Common myeloid progenitor, CD34-positive (primary cell): ENCODE measurements around the gene LAYN.

Source experiments
- CTCF ChIA-PET: fragments of 350-600 bp; sonication (Branson Sonifier 250); formaldehyde crosslinking; loops from one replicate; lab custom pipeline; 2021; ENCODE audit warnings: antibody characterized with exemption; lab: Charles Lee
- POLR2A ChIA-PET: fragments of 350-600 bp; sonication (Branson Sonifier 250); formaldehyde crosslinking; loops from one replicate; lab custom pipeline; 2021; ENCODE audit warnings: antibody characterized with exemption; lab: Charles Lee
- DNase-seq, 3 donors: peaks; one replicate each; pipeline versions ENCODE4 v3.0.0 to v3.0.0-alpha.2; 2013
- H3K27ac ChIP-seq, 2 experiments: 1 replicate in 1 of 2; 2 replicates in 1 of 2; pipeline ENCODE4 v1.7.0; 2013; ENCODE audit warnings: inconsistent platforms in 2 of 2, low read length in 2 of 2, mild to moderate bottlenecking in 2 of 2, low read depth in 1 of 2, moderate library complexity in 1 of 2; ENCODE audit not compliant: severe bottlenecking in 2 of 2, insufficient read depth in 1 of 2, poor library complexity in 1 of 2
- H3K27me3 ChIP-seq, 5 experiments: replicated peaks in 2 of 5; 1 replicate in 3 of 5; 2 replicates in 2 of 5; pipeline versions ENCODE4 v1.6.1 to v1.7.0; 2013; ENCODE audit warnings: low read length in 4 of 5, mild to moderate bottlenecking in 2 of 5, moderate library complexity in 2 of 5, inconsistent platforms in 1 of 5; ENCODE audit not compliant: insufficient read depth in 5 of 5, control insufficient read depth in 4 of 5
- H3K36me3 ChIP-seq, 4 experiments: 1 replicate in 2 of 4; 2 replicates in 2 of 4; pipeline versions ENCODE4 v1.6.1 to v1.7.0; 2013; ENCODE audit warnings: low read length in 3 of 4, control low read depth in 1 of 4, mild to moderate bottlenecking in 1 of 4; ENCODE audit not compliant: control insufficient read depth in 4 of 4, insufficient read depth in 4 of 4
- H3K4me1 ChIP-seq, 4 experiments: 1 replicate in 3 of 4; 2 replicates in 1 of 4; pipeline versions ENCODE4 v1.6.1 to v1.7.1; 2013; ENCODE audit warnings: low read length in 3 of 4, mild to moderate bottlenecking in 3 of 4, control low read depth in 1 of 4, inconsistent platforms in 1 of 4, moderate library complexity in 1 of 4; ENCODE audit not compliant: control insufficient read depth in 4 of 4, insufficient read depth in 4 of 4; ENCODE audit errors: control extremely low read depth in 1 of 4
- H3K4me3 ChIP-seq, 7 experiments: 1 replicate in 4 of 7; 2 replicates in 3 of 7; pipeline versions ENCODE4 v1.5.1 to v1.7.0; 2013; ENCODE audit warnings: mild to moderate bottlenecking in 7 of 7, low read length in 6 of 7, moderate library complexity in 6 of 7, inconsistent platforms in 2 of 7, low read depth in 2 of 7, control low read depth in 1 of 7; ENCODE audit not compliant: insufficient read depth in 4 of 7, control insufficient read depth in 1 of 7; ENCODE audit errors: extremely low read depth in 1 of 7
- H3K9me3 ChIP-seq, 5 experiments: 1 replicate in 4 of 5; 2 replicates in 1 of 5; pipeline versions ENCODE4 v1.6.1 to v1.7.1; 2013; ENCODE audit warnings: low read length in 4 of 5, mild to moderate bottlenecking in 2 of 5, inconsistent platforms in 1 of 5, low read depth in 1 of 5, moderate library complexity in 1 of 5; ENCODE audit not compliant: control insufficient read depth in 4 of 5, insufficient read depth in 2 of 5; ENCODE audit errors: control extremely low read depth in 1 of 5
- WGBS: methylation state at CpG from one replicate; pipeline ENCODE4 v1.1.5; 2013; ENCODE audit not compliant: insufficient coverage; 5-methylcytosine and 5-hydroxymethylcytosine counted together

The LAYN gene

GRCh38 chr11:111603611-111604130 lies 63.2 kb downstream of the LAYN start:
- WGBS, result 0% methylated on average over 3 of the region's 7 CpGs
- no peak for DNase-seq
- Histone ChIP-seq H3K9me3 (no peaks in the 10 kb centered on the region), H3K27me3 (no peaks in the 10 kb centered on the region), H3K36me3 (no peaks in the 10 kb centered on the region), H3K4me3 (peak overlapping the region; percentile 72 to 97 (median 87)), H3K4me1 (peaks cover 12 to 22% (median 20%) of the 10 kb centered on the region in 4 experiments), H3K27ac (peak overlapping the region; percentile 72 to 86)
- CTCF ChIA-PET, result interaction anchor here (0.8 to 2.9 kb wide), 11 partner anchors 10 to 239 kb away, joined by 3 to 18 read pairs (median 4); no protein-coding TSS in a partner anchor
- POLR2A ChIA-PET, result no interaction called here

- H3K9me3 ChIP-seq, result no peaks in the 10 kb centered on the region
- no peak overlapping the region for H3K27ac ChIP-seq
- POLR2A ChIA-PET, result no interaction called here
- no peaks in the 10 kb centered on the region for H3K36me3 ChIP-seq
- H3K27me3 ChIP-seq, result no peaks in the 10 kb centered on the region
- 56% methylated on average over 5 of the region's 9 CpGs for WGBS
- peaks cover 12 to 22% (median 20%) of the 10 kb centered on the region in 4 experiments for H3K4me1 ChIP-seq
- peak; percentile 50 to 57 (median 51) for DNase-seq
- CTCF ChIA-PET, result interaction anchor here (0.6 to 1.9 kb wide), 15 partner anchors 9 to 238 kb away, joined by 3 to 8 read pairs (median 3); no protein-coding TSS in a partner anchor
- H3K4me3 ChIP-seq, result peak overlapping the region in 3 of 7 experiments; percentile 9 to 89 (median 36)
Observed at GRCh38 chr11:111604392-111605009, 64.0 kb downstream of the LAYN start.

GRCh38 chr11:111605681-111606080 lies 65.2 kb downstream of the LAYN start:
- Histone ChIP-seq H3K9me3 (no peaks in the 10 kb centered on the region), H3K4me3 (no peak overlapping the region), H3K27ac (no peak overlapping the region), H3K27me3 (no peaks in the 10 kb centered on the region), H3K4me1 (peaks cover 12 to 22% (median 20%) of the 10 kb centered on the region in 4 experiments), H3K36me3 (no peaks in the 10 kb centered on the region)
- POLR2A ChIA-PET, result no interaction called here
- WGBS, result 100% methylated on average over 2 of the region's 4 CpGs
- CTCF ChIA-PET, result interaction anchor here (1.0 kb wide), 1 partner anchor 42 kb away, joined by 3 read pairs; no protein-coding TSS in a partner anchor
- no peak for DNase-seq

GRCh38 chr11:111606986-111607385 lies 66.5 kb downstream of the LAYN start:
- no peak for DNase-seq
- POLR2A ChIA-PET, result no interaction called here
- Histone ChIP-seq H3K9me3 (no peaks in the 10 kb centered on the region), H3K36me3 (no peaks in the 10 kb centered on the region), H3K4me3 (no peak overlapping the region), H3K27ac (no peak overlapping the region), H3K4me1 (peaks cover 7 to 13% (median 11%) of the 10 kb centered on the region in 4 experiments), H3K27me3 (no peaks in the 10 kb centered on the region)
- CTCF ChIA-PET, result no interaction called here

- H3K36me3 ChIP-seq, result no peaks in the 10 kb centered on the region
- no peak overlapping the region for H3K27ac ChIP-seq
- H3K4me3 ChIP-seq, result no peak overlapping the region
- POLR2A ChIA-PET, result no interaction called here
- no peak for DNase-seq
- H3K4me1 ChIP-seq, result peaks cover 7 to 13% (median 11%) of the 10 kb centered on the region in 4 experiments
- no peaks in the 10 kb centered on the region for H3K9me3 ChIP-seq
- H3K27me3 ChIP-seq, result no peaks in the 10 kb centered on the region
- CTCF ChIA-PET, result no interaction called here
- no CpG with 5 or more reads among the region's 3 CpGs for WGBS
Observed at GRCh38 chr11:111607751-111608150, 67.2 kb downstream of the LAYN start.
